ENCODE data around the gene XRCC6. TPM values are rescaled to one million over a fixed set of nuclear protein-coding genes. Genes with fewer than 3 reads are reported as not detected.

Gene XRCC6
- total RNA-seq, 1 donor from 2014 or later, result 400 TPM

DNA sequence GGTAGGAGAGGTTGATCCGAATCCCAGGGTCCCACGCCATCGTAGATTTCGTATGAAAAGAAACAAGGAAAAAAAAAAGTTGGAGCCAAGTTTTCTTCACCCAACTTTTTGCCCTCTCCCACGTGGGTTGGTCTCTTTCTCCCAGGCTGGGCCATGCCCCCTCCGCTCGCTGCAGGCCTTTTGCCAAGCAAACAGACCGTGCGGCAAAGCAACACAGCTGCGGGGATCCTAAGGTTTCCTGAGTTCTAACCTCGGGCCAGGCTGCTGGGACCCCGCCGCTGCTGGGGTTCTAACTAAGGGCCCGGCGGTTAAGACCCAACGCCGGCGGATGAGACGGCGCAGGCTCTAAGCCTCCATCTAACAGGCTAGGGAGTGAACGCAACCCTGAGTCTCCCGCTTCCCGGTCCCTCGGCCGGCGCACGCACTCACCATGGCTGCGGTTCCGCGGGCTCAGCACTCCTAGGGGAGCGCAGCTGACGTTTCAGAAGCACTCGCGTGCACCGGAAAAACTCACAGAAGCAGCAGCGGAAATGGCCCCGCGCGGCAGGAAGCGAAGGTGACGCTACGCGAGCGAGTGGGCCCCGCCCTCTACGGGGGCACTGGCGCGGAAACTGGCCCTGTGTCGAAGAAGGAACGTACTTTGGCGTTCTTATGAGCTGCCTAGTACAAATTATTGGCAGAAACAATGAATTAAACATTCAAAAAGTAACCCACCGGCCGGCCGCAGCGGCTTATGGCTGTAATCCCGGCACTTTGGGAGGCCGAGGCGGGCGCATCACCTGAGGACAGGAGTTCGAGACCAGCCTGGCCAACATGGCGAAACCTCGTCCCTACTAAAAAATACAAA is 67.5 kb downstream of the XRCC6 start, which contains the start of gene SNU13:
SNU13 (minus strand) TSS at position 503 of the 847 bp plus-strand sequence; CDS start at position 432, 71 bp downstream.
- Mint-ChIP-seq H3K4me3 (peak within 1 kb of the TSS; percentile 94), H3K9me3 (no peaks in the 10 kb centered on the region), H3K27ac (peak within 1 kb of the TSS; percentile 97), H3K4me1 (peaks cover 19% of the 10 kb centered on the region), H3K27me3 (no peaks in the 10 kb centered on the region), H3K36me3 (ENCODE audit: low read depth) (peaks cover 11% of the 10 kb centered on the region)
- peak; percentile 98 for DNase-seq
- intact Hi-C loops (cut with micrococcal nuclease), result loop anchor here (1.0 to 2.0 kb wide), 3 partner anchors 9 to 258 kb away; partner anchors contain the start of genes CCDC134 and CENPM

DNA sequence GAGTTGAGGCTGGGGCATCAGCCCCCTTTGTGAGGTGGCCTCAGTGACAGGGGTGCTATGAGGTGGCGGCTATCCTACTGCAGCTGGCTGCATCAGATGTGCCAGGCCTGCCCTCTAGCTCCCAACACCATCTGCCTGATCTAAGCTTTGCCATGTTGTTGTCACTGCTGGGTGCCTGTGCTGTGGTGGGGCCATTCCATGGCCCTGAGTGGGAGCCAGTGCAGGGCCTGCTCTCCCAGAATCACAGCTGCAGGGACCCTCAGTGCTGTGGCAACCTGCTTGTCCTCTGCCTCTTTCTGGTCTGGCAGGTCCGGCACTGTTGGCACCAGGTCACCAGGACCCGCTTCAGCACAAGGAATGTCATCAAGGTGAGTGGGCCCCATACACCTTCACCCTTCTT is 69.4 kb downstream of the XRCC6 start:
- intact Hi-C loops (cut with micrococcal nuclease), result no loop called here
- H3K4me1 Mint-ChIP-seq, result peaks cover 18% of the 10 kb centered on the region
- H3K27ac Mint-ChIP-seq, result peak overlapping the region; percentile 23
- no peak overlapping the region for H3K4me3 Mint-ChIP-seq
- H3K36me3 Mint-ChIP-seq (ENCODE audit: low read depth), result peaks cover 11% of the 10 kb centered on the region
- H3K27me3 Mint-ChIP-seq, result no peaks in the 10 kb centered on the region
- no peak for DNase-seq
- H3K9me3 Mint-ChIP-seq, result no peaks in the 10 kb centered on the region

DNA sequence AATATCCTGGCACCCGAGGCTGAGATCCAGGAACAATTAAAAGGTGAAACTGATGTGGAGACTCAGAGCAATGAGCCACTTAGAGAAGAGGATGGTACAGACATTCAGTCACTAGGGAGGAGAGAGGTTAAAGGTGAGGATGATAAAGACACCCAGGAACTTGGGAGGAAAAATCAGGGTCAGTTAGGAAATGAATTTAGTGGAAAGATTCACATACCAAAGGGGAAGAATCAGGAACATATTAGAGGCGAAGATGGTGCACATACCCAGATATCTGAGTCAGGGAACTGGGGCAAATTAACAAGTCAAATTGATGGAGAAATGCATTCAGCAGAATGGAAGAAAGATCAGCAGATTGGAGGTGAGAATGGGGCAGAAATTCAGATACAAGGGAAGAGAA is 74.1 kb downstream of the XRCC6 start:
- Mint-ChIP-seq H3K4me3 (no peak overlapping the region), H3K27me3 (peaks cover 2% of the 10 kb centered on the region), H3K4me1 (peaks cover 16% of the 10 kb centered on the region), H3K27ac (no peak overlapping the region), H3K36me3 (ENCODE audit: low read depth) (peaks cover 3% of the 10 kb centered on the region), H3K9me3 (no peaks in the 10 kb centered on the region)
- intact Hi-C loops (cut with micrococcal nuclease), result loop anchor here (5.0 kb wide), 1 partner anchor 162 kb away; no protein-coding TSS in a partner anchor
- no peak for DNase-seq

DNA sequence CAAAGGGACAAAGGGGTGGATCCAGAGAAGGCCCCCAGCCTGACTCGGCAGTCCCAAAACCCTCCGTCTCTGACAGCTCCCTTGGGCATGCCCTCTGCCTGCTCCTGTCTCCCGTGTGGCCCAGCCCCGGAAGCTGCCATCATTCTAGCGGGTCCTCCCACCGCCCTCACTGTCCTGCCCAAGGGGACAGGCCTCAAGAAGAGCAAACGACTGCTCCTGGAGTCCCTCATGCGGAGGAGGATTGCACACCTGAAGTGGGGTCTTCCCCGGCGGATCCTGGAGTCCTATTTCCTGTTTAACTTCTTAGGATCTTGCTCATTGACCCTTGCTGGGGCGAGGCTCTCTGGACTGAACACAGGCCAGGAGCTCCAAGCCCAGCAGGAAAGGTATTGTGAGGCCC is 75.6 kb downstream of the XRCC6 start:
- peaks cover 3% of the 10 kb centered on the region for H3K36me3 Mint-ChIP-seq (ENCODE audit: low read depth)
- intact Hi-C loops (cut with micrococcal nuclease), result loop anchor here (1.0 to 5.0 kb wide), 4 partner anchors 8 to 261 kb away; partner anchors contain the start of gene SNU13
- H3K9me3 Mint-ChIP-seq, result no peaks in the 10 kb centered on the region
- peak overlapping the region; percentile 70 for H3K27ac Mint-ChIP-seq
- no peak for DNase-seq
- H3K27me3 Mint-ChIP-seq, result peaks cover 2% of the 10 kb centered on the region
- H3K4me1 Mint-ChIP-seq, result peaks cover 13% of the 10 kb centered on the region
- H3K4me3 Mint-ChIP-seq, result peak overlapping the region; percentile 34

DNA sequence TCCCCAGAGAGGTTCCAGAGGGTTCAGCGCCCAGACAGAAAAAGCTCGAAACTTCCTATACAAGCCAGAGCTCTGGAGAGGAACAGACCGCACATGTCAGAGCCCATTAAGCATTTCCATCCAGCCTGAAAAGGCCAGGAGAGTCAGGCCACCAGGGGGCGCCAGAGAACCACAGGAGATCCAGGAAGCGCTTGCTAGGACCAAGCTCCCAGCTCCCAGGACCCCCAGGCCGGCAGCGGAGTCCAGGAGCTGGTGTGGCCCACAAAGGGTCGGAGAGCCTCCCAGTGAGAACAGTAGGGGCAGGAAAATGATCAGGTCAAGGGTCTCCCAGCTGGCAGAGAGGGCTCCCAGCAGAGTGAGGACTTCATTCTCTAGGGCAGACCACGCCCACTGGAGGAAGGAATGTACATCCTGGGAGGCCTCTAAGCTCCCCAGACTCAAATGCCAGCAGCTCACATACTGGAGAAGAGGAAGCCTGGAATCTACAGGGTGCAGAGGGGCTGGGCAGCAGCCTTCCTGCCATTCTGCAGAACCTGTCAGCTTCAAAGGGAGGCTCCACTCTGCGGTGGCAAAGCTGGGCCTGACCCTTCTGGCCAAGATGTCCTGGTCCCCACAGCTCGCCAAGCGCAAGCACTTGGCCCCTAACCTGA is 76.2 kb downstream of the XRCC6 start:
- DNase-seq, result peak; percentile 97
- intact Hi-C loops (cut with micrococcal nuclease), result loop anchor here (1.0 to 5.0 kb wide), 4 partner anchors 9 to 260 kb away; partner anchors contain the start of gene SNU13
- peaks cover 15% of the 10 kb centered on the region for H3K4me1 Mint-ChIP-seq
- peak overlapping the region; percentile 70 for H3K27ac Mint-ChIP-seq
- peak overlapping the region; percentile 34 for H3K4me3 Mint-ChIP-seq
- H3K27me3 Mint-ChIP-seq, result peaks cover 2% of the 10 kb centered on the region
- H3K36me3 Mint-ChIP-seq (ENCODE audit: low read depth), result peaks cover 3% of the 10 kb centered on the region
- no peaks in the 10 kb centered on the region for H3K9me3 Mint-ChIP-seq

DNA sequence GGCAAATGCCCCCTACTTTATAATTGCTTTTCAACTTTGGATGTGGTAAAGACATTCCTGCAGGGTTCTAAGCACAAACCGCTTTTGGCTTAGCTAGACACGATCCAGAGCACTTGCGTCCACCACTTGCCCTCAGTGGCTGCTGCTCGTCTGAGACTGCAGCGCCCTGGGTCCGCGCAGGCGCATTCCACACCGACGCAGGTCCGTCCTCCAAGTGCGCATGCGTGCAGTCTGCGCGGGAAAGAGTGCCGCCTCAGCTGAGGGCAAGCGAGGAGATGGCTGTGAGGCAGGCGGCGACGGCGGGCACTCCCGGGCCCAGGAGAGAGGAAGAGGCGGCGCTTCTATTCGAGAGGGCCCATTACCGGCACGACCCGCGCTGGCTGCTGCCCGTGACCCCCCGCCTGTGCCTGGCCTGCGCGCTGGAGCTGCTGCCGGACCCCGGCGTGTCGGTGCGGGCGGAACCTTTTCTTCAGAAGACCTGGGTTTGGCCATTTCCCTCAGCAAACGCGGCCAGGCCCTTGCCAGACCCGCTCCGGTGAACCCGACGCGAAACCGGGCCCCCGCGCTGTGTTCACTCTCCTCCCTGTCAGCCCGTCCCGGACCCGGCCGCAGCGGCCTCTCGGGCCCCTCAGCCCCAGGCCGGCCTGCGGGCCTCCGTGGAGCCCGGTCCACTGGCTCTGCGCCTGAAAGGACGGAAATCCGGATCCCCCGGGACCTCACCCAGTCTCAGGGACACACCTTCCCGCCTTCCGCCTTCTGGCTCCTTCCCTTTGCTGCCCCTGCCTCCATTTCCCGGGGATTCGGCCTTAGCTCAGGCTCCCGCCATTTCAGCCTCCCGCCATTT is 78.4 kb downstream of the XRCC6 start, which contains the start of gene MEI1:
MEI1 (plus strand) TSS at position 240 of the 844 bp plus-strand sequence; CDS start at position 276, 36 bp downstream.
- DNase-seq, result peak; percentile 96
- intact Hi-C loops (cut with micrococcal nuclease), result loop anchor here (1.0 to 5.0 kb wide), 2 partner anchors 82 to 158 kb away; no protein-coding TSS in a partner anchor
- Mint-ChIP-seq H3K27ac (peak within 1 kb of the TSS; percentile 79), H3K27me3 (peaks cover 7% of the 10 kb centered on the region), H3K36me3 (ENCODE audit: low read depth) (peaks cover 3% of the 10 kb centered on the region), H3K9me3 (no peaks in the 10 kb centered on the region), H3K4me1 (peaks cover 15% of the 10 kb centered on the region), H3K4me3 (peak within 1 kb of the TSS; percentile 78)

DNA sequence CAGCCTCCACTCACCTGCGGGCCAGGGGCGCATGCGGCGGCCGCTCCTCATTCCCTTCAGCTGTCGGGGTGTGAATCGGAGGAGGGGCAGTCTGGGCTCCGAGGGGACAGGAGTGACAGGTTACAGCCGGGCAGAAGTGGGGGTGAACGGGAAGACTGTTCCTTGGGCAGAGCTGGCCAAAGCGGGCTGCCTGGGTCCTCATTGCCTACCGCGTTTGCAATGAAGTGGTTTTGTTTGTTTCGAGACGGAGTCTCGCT is 78.9 kb downstream of the XRCC6 start:
- Mint-ChIP-seq H3K4me3 (no peak overlapping the region), H3K36me3 (ENCODE audit: low read depth) (peaks cover 3% of the 10 kb centered on the region), H3K27ac (no peak overlapping the region), H3K4me1 (peaks cover 15% of the 10 kb centered on the region), H3K9me3 (no peaks in the 10 kb centered on the region), H3K27me3 (peaks cover 7% of the 10 kb centered on the region)
- no peak for DNase-seq
- intact Hi-C loops (cut with micrococcal nuclease), result no loop called here

DNA sequence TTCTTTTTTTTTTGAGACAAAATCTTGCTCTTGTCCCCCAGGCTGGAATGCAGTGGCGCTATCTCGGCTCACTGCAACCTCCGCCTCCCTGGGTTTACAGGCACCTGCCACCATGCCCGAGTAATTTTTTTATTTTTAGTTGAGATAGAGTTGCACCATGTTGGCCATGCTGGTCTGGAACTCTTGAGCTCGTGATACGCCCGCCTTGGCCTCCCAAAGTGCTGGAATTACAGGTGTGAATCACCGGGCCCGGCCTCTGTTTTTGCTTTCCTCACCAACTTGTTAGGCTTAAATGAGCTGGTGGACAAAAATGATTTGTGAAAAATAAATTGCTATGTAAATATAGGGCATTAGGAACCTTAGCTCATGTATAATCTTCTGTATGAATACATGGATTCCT is 81.7 kb downstream of the XRCC6 start:
- intact Hi-C loops (cut with micrococcal nuclease), result no loop called here
- H3K9me3 Mint-ChIP-seq, result no peaks in the 10 kb centered on the region
- DNase-seq, result no peak
- no peak overlapping the region for H3K4me3 Mint-ChIP-seq
- H3K36me3 Mint-ChIP-seq (ENCODE audit: low read depth), result peaks cover 3% of the 10 kb centered on the region
- H3K27ac Mint-ChIP-seq, result no peak overlapping the region
- H3K27me3 Mint-ChIP-seq, result peaks cover 11% of the 10 kb centered on the region
- peaks cover 7% of the 10 kb centered on the region for H3K4me1 Mint-ChIP-seq

DNA sequence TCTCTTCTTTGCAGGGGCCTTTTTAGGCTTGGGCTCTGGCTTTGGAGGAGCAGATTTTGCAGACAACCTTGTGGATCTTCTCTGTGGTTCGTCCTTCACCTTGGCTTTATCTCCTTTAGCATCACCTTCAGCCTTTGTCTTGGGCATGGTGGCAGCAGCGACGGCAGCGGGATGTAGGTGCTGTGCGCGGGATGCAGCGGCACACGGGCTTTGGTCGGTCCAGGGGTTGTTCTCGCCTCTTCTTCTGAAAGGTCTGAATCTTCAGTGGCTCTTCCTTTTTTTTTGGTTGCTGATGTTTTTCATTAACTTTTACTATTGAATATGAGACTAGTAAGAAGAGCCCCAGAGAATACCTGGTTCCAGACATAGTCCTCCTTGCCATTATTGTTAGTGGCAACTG is 88.2 kb downstream of the XRCC6 start:
- Mint-ChIP-seq H3K4me3 (no peak overlapping the region), H3K9me3 (no peaks in the 10 kb centered on the region), H3K36me3 (ENCODE audit: low read depth) (no peaks in the 10 kb centered on the region), H3K4me1 (no peaks in the 10 kb centered on the region), H3K27ac (no peak overlapping the region), H3K27me3 (peaks cover 13% of the 10 kb centered on the region)
- intact Hi-C loops (cut with micrococcal nuclease), result no loop called here
- DNase-seq, result no peak

DNA sequence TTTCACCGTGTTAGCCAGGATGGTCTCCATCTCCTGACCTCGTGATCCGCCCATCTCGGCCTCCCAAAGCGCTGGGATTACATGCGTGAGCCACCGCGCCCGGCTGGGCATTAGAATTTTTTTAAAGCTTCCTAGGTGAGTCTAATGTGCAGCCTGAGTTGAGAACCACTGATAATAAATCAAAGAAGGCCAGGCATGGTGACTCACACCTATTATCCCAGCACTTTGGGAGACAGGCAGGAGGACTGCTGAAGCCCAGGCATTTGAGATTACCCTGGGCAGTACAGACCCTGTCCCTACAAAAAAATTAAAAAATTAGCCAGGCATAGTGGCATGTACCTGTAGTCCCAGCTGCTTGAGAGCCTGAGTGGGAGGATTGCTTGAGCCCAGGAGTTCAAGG is 91.9 kb downstream of the XRCC6 start:
- intact Hi-C loops (cut with micrococcal nuclease), result no loop called here
- H3K36me3 Mint-ChIP-seq (ENCODE audit: low read depth), result no peaks in the 10 kb centered on the region
- peaks cover 8% of the 10 kb centered on the region for H3K27me3 Mint-ChIP-seq
- no peak for DNase-seq
- no peaks in the 10 kb centered on the region for H3K4me1 Mint-ChIP-seq
- no peak overlapping the region for H3K27ac Mint-ChIP-seq
- H3K9me3 Mint-ChIP-seq, result no peaks in the 10 kb centered on the region
- no peak overlapping the region for H3K4me3 Mint-ChIP-seq

Other genes starting within 250 kb of the XRCC6 start
- gene TEF, start 239.4 kb upstream of the XRCC6 start, total RNA-seq, result 2.0 and 2.1 TPM in 2 replicates
- gene TOB2, start 174.5 kb upstream of the XRCC6 start, total RNA-seq, result 41.4 and 42.7 TPM in 2 replicates
- 90.3 and 98.3 TPM in 2 replicates for gene PHF5A, start 152.6 kb upstream of the XRCC6 start, total RNA-seq
- gene ACO2, start 152.2 kb upstream of the XRCC6 start, total RNA-seq, result 103 and 104 TPM in 2 replicates
- 49.2 and 50.6 TPM in 2 replicates for gene POLR3H, start 76.8 kb upstream of the XRCC6 start, total RNA-seq
- not detected in 2 replicates for gene CSDC2, start 60.3 kb upstream of the XRCC6 start, total RNA-seq
- gene PMM1, start 31.5 kb upstream of the XRCC6 start, total RNA-seq, result 19.7 and 23.1 TPM in 2 replicates
- gene DESI1, start 252 bp upstream of the XRCC6 start, total RNA-seq, result 82.2 and 84.9 TPM in 2 replicates
- 343 and 345 TPM in 2 replicates for gene SNU13, start 67.6 kb downstream of the XRCC6 start, total RNA-seq
- gene MEI1, start 78.2 kb downstream of the XRCC6 start, total RNA-seq, result 14.2 and 15.7 TPM in 2 replicates
- gene CCDC134, start 179.4 kb downstream of the XRCC6 start, total RNA-seq, result 19.7 TPM in 2 replicates
- 209 and 218 TPM in 2 replicates for gene SREBF2, start 211.8 kb downstream of the XRCC6 start, total RNA-seq

All from activated CD4-positive, alpha-beta T cell treated with anti-CD3 and anti-CD28 coated beads, Interleukin-2, amount 10 ng/mL, durations not matched to agents 24 days and 14 days (primary cell).